Effector memory CD4-positive, alpha-beta T cell (primary cell): Measurements from ENCODE around the gene KCNQ2.

Source experiments
- DNase-seq, 3 donors: peaks; one replicate each; pipeline ENCODE4 v3.0.0-alpha.2; 2020
- H3K27ac ChIP-seq: 2 replicates; pipeline ENCODE4 v1.7.0; 2013; ENCODE audit warnings: mild to moderate bottlenecking, low read length, moderate library complexity; ENCODE audit not compliant: insufficient read depth, poor library complexity, severe bottlenecking
- H3K27me3 ChIP-seq: replicated peaks from 2 replicates; pipeline ENCODE4 v1.7.0; 2013; ENCODE audit warnings: mild to moderate bottlenecking, low read length; ENCODE audit not compliant: insufficient read depth, control insufficient read depth, poor library complexity, severe bottlenecking
- H3K36me3 ChIP-seq: 2 replicates; pipeline ENCODE4 v1.7.0; 2013; ENCODE audit warnings: mild to moderate bottlenecking, low read length, moderate library complexity; ENCODE audit not compliant: control insufficient read depth, insufficient read depth
- H3K4me1 ChIP-seq: 2 replicates; pipeline ENCODE4 v1.7.0; 2013; ENCODE audit warnings: low read length, mild to moderate bottlenecking; ENCODE audit not compliant: control insufficient read depth, insufficient read depth, poor library complexity, severe bottlenecking
- H3K4me3 ChIP-seq: 2 replicates; pipeline ENCODE4 v1.7.0; 2013; ENCODE audit warnings: low read length, low read depth, mild to moderate bottlenecking; ENCODE audit not compliant: insufficient read depth, poor library complexity, severe bottlenecking
- H3K9me3 ChIP-seq: 2 replicates; pipeline ENCODE4 v1.7.0; 2013; ENCODE audit warnings: mild to moderate bottlenecking, low read length, moderate library complexity; ENCODE audit not compliant: control insufficient read depth

KCNQ2 gene

DNA sequence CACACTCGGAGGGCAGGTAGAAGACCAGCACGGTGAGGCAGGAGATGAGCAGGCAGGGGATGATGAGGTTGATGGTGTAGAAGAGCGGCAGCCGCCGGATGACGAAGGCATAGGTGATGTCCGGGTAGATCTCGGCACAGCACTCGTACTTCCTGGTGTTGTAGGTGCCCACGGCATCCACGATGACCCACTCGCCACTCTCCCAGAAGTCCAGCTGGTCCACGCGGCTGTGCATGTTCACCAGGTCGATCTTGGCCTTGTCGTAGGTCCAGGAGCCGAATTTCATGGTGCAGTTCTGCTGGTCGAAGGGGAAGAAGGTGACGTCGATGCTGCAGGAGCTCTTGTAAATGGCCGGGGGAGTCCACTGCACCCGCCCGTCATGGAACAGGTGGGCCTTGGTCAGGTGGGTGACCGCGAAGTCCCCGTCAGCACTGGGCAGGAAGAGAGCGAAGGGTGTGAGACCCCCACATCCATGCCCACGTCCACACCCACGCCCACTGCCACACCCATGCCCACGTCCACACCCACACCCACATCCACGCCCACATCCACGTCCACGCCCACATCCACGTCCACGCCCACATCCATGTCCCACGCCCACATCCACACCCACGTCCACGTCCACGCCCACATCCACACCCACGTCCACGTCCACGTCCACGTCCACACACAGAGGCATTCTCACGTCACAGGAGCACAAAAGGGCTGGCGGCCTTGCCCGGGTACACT is 121.7 kb downstream of the KCNQ2 start:
- H3K4me1 ChIP-seq, result no peaks in the 10 kb centered on the region
- no peaks in the 10 kb centered on the region for H3K27me3 ChIP-seq
- no peak overlapping the region for H3K4me3 ChIP-seq

More for the DNA sequence above, 121.7 kb downstream of the KCNQ2 start:
- Histone ChIP-seq H3K9me3 (no peaks in the 10 kb centered on the region), H3K36me3 (no peaks in the 10 kb centered on the region), H3K27ac (no peak overlapping the region)
- no peak for DNase-seq
